ENCODE data around the gene CEBPZ.
"Not testable (repeated sequence)": the region's sequence is repeated elsewhere in the genome, so short reads cannot be mapped to it uniquely, and the experiment has no call there.

Gene CEBPZ

GRCh38 chr2:37244755-37245154 is 13.4 kb upstream of the CEBPZ start:
- Histone ChIP-seq H3K9me3 (ENCODE audit: low read length) (no peaks in the 10 kb centered on the region), H3K4me3 (ENCODE audit: low read depth in 1 of 2, low read length in 2 of 2) (no peak overlapping the region), H3K27me3 (ENCODE audit: control insufficient read depth in 1 of 2, insufficient read depth in 2 of 2, low read length in 2 of 2) (no peaks in the 10 kb centered on the region), H3K36me3 (ENCODE audit: insufficient read depth, low read length) (peaks cover 49% of the 10 kb centered on the region), H3K4me1 (ENCODE audit: insufficient read depth, low read length) (no peaks in the 10 kb centered on the region), H3K9ac (ENCODE audit: low read length) (no peak overlapping the region), H3K27ac (ENCODE audit: low read depth, low read length) (no peak overlapping the region)

DNA sequence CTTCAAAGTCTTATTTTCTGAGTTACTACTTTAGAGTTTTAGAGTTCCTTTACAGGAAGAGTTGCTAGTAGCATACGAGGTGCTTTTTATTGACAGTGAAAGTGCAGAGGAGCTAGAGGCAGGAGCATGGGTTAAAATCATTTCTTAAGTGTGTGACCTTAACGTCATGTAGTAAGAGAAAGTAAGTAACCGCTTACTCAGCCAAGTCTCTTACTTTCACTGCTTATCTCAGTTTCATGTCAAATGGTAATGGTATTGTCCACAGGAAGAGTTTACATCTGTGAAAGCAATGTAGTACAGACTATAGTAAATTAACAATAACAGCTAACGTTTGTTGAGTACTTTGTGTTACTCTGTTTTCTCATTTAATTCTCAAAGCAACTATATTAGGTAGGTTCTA is 12.6 kb upstream of the CEBPZ start:
- Histone ChIP-seq H3K4me3 (ENCODE audit: low read depth in 1 of 2, low read length in 2 of 2) (no peak overlapping the region), H3K9ac (ENCODE audit: low read length) (no peak overlapping the region), H3K4me1 (ENCODE audit: insufficient read depth, low read length) (no peaks in the 10 kb centered on the region), H3K36me3 (ENCODE audit: insufficient read depth, low read length) (peaks cover 52% of the 10 kb centered on the region), H3K27ac (ENCODE audit: low read depth, low read length) (no peak overlapping the region), H3K9me3 (ENCODE audit: low read length) (no peaks in the 10 kb centered on the region), H3K27me3 (ENCODE audit: control insufficient read depth in 1 of 2, insufficient read depth in 2 of 2, low read length in 2 of 2) (no peaks in the 10 kb centered on the region)

GRCh38 chr2:37243435-37243834 is 12.0 kb upstream of the CEBPZ start:
- Histone ChIP-seq H3K4me3 (ENCODE audit: low read depth in 1 of 2, low read length in 2 of 2) (no peak overlapping the region), H3K9me3 (ENCODE audit: low read length) (no peaks in the 10 kb centered on the region), H3K36me3 (ENCODE audit: insufficient read depth, low read length) (peaks cover 50% of the 10 kb centered on the region), H3K9ac (ENCODE audit: low read length) (no peak overlapping the region), H3K27ac (ENCODE audit: low read depth, low read length) (no peak overlapping the region), H3K27me3 (ENCODE audit: control insufficient read depth in 1 of 2, insufficient read depth in 2 of 2, low read length in 2 of 2) (no peaks in the 10 kb centered on the region), H3K4me1 (ENCODE audit: insufficient read depth, low read length) (no peaks in the 10 kb centered on the region)

DNA sequence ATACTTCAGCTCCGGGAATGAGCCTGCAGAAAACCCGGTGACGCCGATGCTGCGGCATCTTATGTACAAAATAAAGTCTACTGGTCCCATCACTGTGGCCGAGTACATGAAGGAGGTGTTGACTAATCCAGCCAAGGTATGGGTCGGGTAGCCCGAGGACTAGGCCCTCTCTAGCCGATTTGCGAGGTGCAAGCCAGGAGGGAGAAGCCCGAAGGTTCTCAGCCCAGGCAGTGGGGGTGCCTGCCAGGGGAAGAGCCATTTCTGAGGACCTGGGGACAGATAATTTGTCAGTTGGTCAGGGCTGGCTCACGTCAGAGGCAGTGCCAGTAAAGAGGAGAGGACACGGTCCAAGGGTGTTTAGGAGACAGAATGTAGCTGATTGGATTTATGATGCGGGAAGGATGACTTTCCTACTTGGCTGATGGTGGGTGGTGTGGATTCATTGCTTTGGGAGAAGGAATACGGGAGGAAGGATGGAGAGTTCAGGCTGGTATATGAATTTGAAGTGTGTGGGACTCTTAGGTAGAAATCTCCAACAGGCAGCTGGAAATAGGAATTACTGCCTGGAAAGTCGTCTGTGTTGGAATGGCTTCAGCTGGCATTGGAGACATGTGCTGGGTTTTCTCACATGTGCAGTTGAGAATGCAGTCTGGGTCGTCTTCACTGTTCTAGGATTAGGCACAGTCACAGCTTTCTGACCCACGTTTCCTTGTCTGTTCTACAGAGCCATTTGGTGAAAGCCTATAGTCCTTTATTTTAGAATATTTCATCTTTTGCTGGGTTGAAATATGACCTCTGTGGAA is 936 bp upstream of the CEBPZ start:
- Histone ChIP-seq H3K4me3 (ENCODE audit: low read depth in 1 of 2, low read length in 2 of 2) (peak overlapping the region; percentile 88 to 95), H3K36me3 (ENCODE audit: insufficient read depth, low read length) (peaks cover 11% of the 10 kb centered on the region), H3K9me3 (ENCODE audit: low read length) (no peaks in the 10 kb centered on the region), H3K9ac (ENCODE audit: low read length) (peak overlapping the region; percentile 98), H3K4me1 (ENCODE audit: insufficient read depth, low read length) (peaks cover 26% of the 10 kb centered on the region), H3K27ac (ENCODE audit: low read depth, low read length) (peak overlapping the region; percentile 96), H3K27me3 (ENCODE audit: control insufficient read depth in 1 of 2, insufficient read depth in 2 of 2, low read length in 2 of 2) (no peaks in the 10 kb centered on the region)

- Histone ChIP-seq H3K27me3 (ENCODE audit: control insufficient read depth in 1 of 2, insufficient read depth in 2 of 2, low read length in 2 of 2) (no peaks in the 10 kb centered on the region), H3K36me3 (ENCODE audit: insufficient read depth, low read length) (peaks cover 18% of the 10 kb centered on the region), H3K9ac (ENCODE audit: low read length) (peak overlapping the region; percentile 98), H3K4me1 (ENCODE audit: insufficient read depth, low read length) (peaks cover 31% of the 10 kb centered on the region), H3K9me3 (ENCODE audit: low read length) (no peaks in the 10 kb centered on the region), H3K27ac (ENCODE audit: low read depth, low read length) (peak overlapping the region; percentile 96), H3K4me3 (ENCODE audit: low read depth in 1 of 2, low read length in 2 of 2) (peak overlapping the region; percentile 88 to 95)
These were observed 815 bp downstream of the CEBPZ start for GRCh38 chr2:37230581-37230980.

DNA sequence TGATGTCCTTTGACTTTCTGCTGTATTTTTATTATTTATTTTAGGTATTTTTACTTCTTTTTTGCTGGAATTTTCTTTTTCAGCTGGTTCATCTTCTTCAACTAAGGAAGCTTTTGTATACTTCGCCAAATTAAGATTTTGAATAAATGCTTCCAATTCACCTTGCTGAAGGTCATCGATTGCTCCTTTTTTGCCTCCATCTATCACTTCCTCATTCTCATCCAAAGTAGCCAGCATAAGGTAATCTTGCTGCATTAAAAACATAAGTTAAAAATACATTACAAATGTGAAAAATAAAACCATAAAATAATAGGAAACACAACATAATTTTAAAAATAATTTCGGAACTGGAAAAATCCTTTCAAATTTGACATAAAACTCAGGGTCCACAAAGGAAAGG is 2.6 kb downstream of the CEBPZ start:
- Histone ChIP-seq H3K9ac (ENCODE audit: low read length) (no peak overlapping the region), H3K27ac (ENCODE audit: low read depth, low read length) (no peak overlapping the region), H3K4me1 (ENCODE audit: insufficient read depth, low read length) (peaks cover 35% of the 10 kb centered on the region), H3K9me3 (ENCODE audit: low read length) (no peaks in the 10 kb centered on the region), H3K36me3 (ENCODE audit: insufficient read depth, low read length) (peaks cover 18% of the 10 kb centered on the region), H3K4me3 (ENCODE audit: low read depth in 1 of 2, low read length in 2 of 2) (no peak overlapping the region), H3K27me3 (ENCODE audit: control insufficient read depth in 1 of 2, insufficient read depth in 2 of 2, low read length in 2 of 2) (no peaks in the 10 kb centered on the region)

GRCh38 chr2:37226863-37227262 is 4.5 kb downstream of the CEBPZ start:
- H3K9ac ChIP-seq (ENCODE audit: low read length): no peak overlapping the region
- H3K36me3 ChIP-seq (ENCODE audit: insufficient read depth, low read length): peaks cover 26% of the 10 kb centered on the region
- no peak overlapping the region for H3K27ac ChIP-seq (ENCODE audit: low read depth, low read length)
- H3K4me3 ChIP-seq (ENCODE audit: low read depth in 1 of 2, low read length in 2 of 2): no peak overlapping the region
- peaks cover 23% of the 10 kb centered on the region for H3K4me1 ChIP-seq (ENCODE audit: insufficient read depth, low read length)
- no peaks in the 10 kb centered on the region for H3K27me3 ChIP-seq (ENCODE audit: control insufficient read depth in 1 of 2, insufficient read depth in 2 of 2, low read length in 2 of 2)
- no peaks in the 10 kb centered on the region for H3K9me3 ChIP-seq (ENCODE audit: low read length)

- not testable (repeated sequence) for H3K9me3 ChIP-seq (ENCODE audit: low read length); H3K27me3 ChIP-seq (ENCODE audit: control insufficient read depth in 1 of 2, insufficient read depth in 2 of 2, low read length in 2 of 2); H3K4me3 ChIP-seq (ENCODE audit: low read depth in 1 of 2, low read length in 2 of 2); H3K27ac ChIP-seq (ENCODE audit: low read depth, low read length); H3K9ac ChIP-seq (ENCODE audit: low read length)
- H3K36me3 ChIP-seq (ENCODE audit: insufficient read depth, low read length): peaks cover 42% of the 10 kb centered on the region
- peaks cover 19% of the 10 kb centered on the region for H3K4me1 ChIP-seq (ENCODE audit: insufficient read depth, low read length)
These were observed 6.3 kb downstream of the CEBPZ start for GRCh38 chr2:37225129-37225528.

- peaks cover 12% of the 10 kb centered on the region for H3K4me1 ChIP-seq (ENCODE audit: insufficient read depth, low read length)
- no peak overlapping the region for H3K4me3 ChIP-seq (ENCODE audit: low read depth in 1 of 2, low read length in 2 of 2)
- peaks cover 43% of the 10 kb centered on the region for H3K36me3 ChIP-seq (ENCODE audit: insufficient read depth, low read length)
- no peaks in the 10 kb centered on the region for H3K27me3 ChIP-seq (ENCODE audit: control insufficient read depth in 1 of 2, insufficient read depth in 2 of 2, low read length in 2 of 2)
- no peak overlapping the region for H3K9ac ChIP-seq (ENCODE audit: low read length)
- H3K9me3 ChIP-seq (ENCODE audit: low read length): no peaks in the 10 kb centered on the region
- no peak overlapping the region for H3K27ac ChIP-seq (ENCODE audit: low read depth, low read length)
These were observed 7.3 kb downstream of the CEBPZ start for GRCh38 chr2:37224063-37224462.

DNA sequence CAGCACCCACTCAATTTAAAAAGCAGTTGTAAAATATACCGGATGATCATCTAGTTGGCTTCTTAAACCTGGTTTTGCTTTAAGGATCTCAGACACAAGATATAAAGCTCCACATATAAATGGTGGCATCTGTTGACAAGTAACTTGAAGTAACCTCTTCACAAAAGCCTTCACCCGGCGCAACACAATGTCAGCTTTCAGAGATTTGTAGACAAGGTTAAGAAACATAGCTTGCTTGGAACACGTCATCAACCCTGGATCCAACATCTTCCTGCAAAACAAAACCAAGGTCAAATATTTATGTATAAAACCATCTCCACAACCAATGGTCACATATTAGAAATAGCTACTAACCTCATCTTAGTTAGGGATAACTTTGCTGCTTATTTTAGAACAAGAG is 8.3 kb downstream of the CEBPZ start:
- no peak overlapping the region for H3K4me3 ChIP-seq (ENCODE audit: low read depth in 1 of 2, low read length in 2 of 2)
- H3K36me3 ChIP-seq (ENCODE audit: insufficient read depth, low read length): peaks cover 47% of the 10 kb centered on the region
- no peak overlapping the region for H3K9ac ChIP-seq (ENCODE audit: low read length)
- no peaks in the 10 kb centered on the region for H3K9me3 ChIP-seq (ENCODE audit: low read length)
- H3K27me3 ChIP-seq (ENCODE audit: control insufficient read depth in 1 of 2, insufficient read depth in 2 of 2, low read length in 2 of 2): no peaks in the 10 kb centered on the region
- peaks cover 12% of the 10 kb centered on the region for H3K4me1 ChIP-seq (ENCODE audit: insufficient read depth, low read length)
- H3K27ac ChIP-seq (ENCODE audit: low read depth, low read length): no peak overlapping the region

- no peak overlapping the region for H3K4me3 ChIP-seq (ENCODE audit: low read depth in 1 of 2, low read length in 2 of 2)
- H3K9ac ChIP-seq (ENCODE audit: low read length): no peak overlapping the region
- H3K9me3 ChIP-seq (ENCODE audit: low read length): no peaks in the 10 kb centered on the region
- H3K27me3 ChIP-seq (ENCODE audit: control insufficient read depth in 1 of 2, insufficient read depth in 2 of 2, low read length in 2 of 2): no peaks in the 10 kb centered on the region
- H3K36me3 ChIP-seq (ENCODE audit: insufficient read depth, low read length): peaks cover 61% of the 10 kb centered on the region
- no peaks in the 10 kb centered on the region for H3K4me1 ChIP-seq (ENCODE audit: insufficient read depth, low read length)
- no peak overlapping the region for H3K27ac ChIP-seq (ENCODE audit: low read depth, low read length)
These were observed 12.3 kb downstream of the CEBPZ start for GRCh38 chr2:37219046-37219445.

DNA sequence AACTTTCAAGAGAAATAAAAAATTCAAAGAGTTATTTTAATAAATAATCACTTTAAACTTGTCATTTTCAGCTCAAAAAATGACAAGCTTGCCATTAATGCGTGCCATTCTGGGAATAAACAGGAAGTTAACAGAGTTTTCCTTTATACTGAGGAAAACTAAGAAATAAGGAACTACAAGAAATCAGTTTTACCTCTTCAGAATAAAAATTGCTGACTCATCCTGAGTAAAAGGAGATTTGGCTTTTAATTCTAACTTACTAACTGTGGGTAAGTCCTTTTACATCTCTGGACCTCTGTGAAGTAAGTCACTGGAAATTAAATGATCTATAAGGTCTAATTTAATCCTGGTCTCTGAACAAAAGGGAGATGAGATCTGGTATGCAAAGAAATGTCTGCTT is 16.1 kb downstream of the CEBPZ start:
- no peaks in the 10 kb centered on the region for H3K27me3 ChIP-seq (ENCODE audit: control insufficient read depth in 1 of 2, insufficient read depth in 2 of 2, low read length in 2 of 2)
- no peak overlapping the region for H3K4me3 ChIP-seq (ENCODE audit: low read depth in 1 of 2, low read length in 2 of 2)
- peaks cover 64% of the 10 kb centered on the region for H3K36me3 ChIP-seq (ENCODE audit: insufficient read depth, low read length)
- H3K9me3 ChIP-seq (ENCODE audit: low read length): no peaks in the 10 kb centered on the region
- no peak overlapping the region for H3K27ac ChIP-seq (ENCODE audit: low read depth, low read length)
- no peak overlapping the region for H3K9ac ChIP-seq (ENCODE audit: low read length)
- no peaks in the 10 kb centered on the region for H3K4me1 ChIP-seq (ENCODE audit: insufficient read depth, low read length)
